Esophagus muscularis mucosa (tissue), 4 donors: ENCODE data around the gene SHB. TPM values are rescaled to one million over a fixed set of nuclear protein-coding genes. Genes with fewer than 3 reads are reported as not detected.
A peak's percentile ranks its signal among the peaks of the same experiment; 100 is the strongest.

Source experiments
- DNase-seq: peaks from one replicate; pipeline ENCODE4 v3.0.0-alpha.2; 2017; ENCODE audit errors: extremely low spot score
- H3K27ac ChIP-seq, 4 donors: fragments of 200-600 bp; sonication (generic); replicated peaks in 1 of 4; 1 replicate in 3 of 4; 2 replicates in 1 of 4; pipeline ENCODE4 v1.5.1; 2016 to 2019; ENCODE audit warnings: mild to moderate bottlenecking in 1 of 4
- H3K27me3 ChIP-seq, 4 donors: fragments of 200-600 bp; sonication (generic); one replicate each; pipeline versions ENCODE4 v1.5.1 to v1.6.0; 2016 to 2019
- H3K36me3 ChIP-seq, 4 donors: fragments of 200-600 bp; sonication (generic); one replicate each; pipeline ENCODE4 v1.5.1; 2016 to 2019
- H3K4me1 ChIP-seq, 4 donors: fragments of 200-600 bp; sonication (generic); one replicate each; pipeline ENCODE4 v1.5.1; 2016 to 2019
- H3K4me3 ChIP-seq, 4 donors: fragments of 200-600 bp; sonication (generic); 1 replicate in 2 of 4; 2 replicates in 2 of 4; pipeline ENCODE4 v1.5.1; 2016 to 2019; ENCODE audit warnings: mild to moderate bottlenecking in 4 of 4, moderate library complexity in 1 of 4
- H3K9me3 ChIP-seq, 4 donors: fragments of 200-600 bp; sonication (generic); 1 replicate in 3 of 4; 2 replicates in 1 of 4; pipeline ENCODE4 v1.5.1; 2016 to 2019
- CTCF ChIP-seq, 3 experiments: fragments of 200-600 bp in 2 of 3; fragments of 450-650 bp in 1 of 3; sonication (generic) in 2 of 3; IDR thresholded peaks; one replicate each; pipeline ENCODE4 v1.5.1; 2017 to 2019; ENCODE audit warnings: antibody characterized with exemption in 3 of 3, mild to moderate bottlenecking in 2 of 3, moderate library complexity in 1 of 3
- EP300 ChIP-seq: sonication (generic); formaldehyde crosslinking; IDR thresholded peaks from one replicate; pipeline ENCODE4 v1.6.1; 2017; ENCODE audit warnings: antibody characterized with exemption
- POLR2A ChIP-seq: fragments of 450-650 bp; IDR thresholded peaks from one replicate; pipeline ENCODE4 v1.6.1; 2017; ENCODE audit warnings: antibody characterized with exemption, moderate library complexity, mild to moderate bottlenecking, low read depth
- POLR2AphosphoS5 ChIP-seq, 2 donors: sonication (generic); formaldehyde crosslinking; IDR thresholded peaks; one replicate each; pipeline ENCODE4 v1.6.1; 2017; ENCODE audit warnings: antibody characterized with exemption in 2 of 2
- WGBS: methylation state at CpG from one replicate; pipeline ENCODE4 v1.1.5; 2018; 5-methylcytosine and 5-hydroxymethylcytosine counted together
- intact Hi-C: fragments of 100-400 bp; cut with DNase I; formaldehyde crosslinking; loops from one replicate; pipeline ENCODE4 v1.15.1; 2023
- total RNA-seq, 4 donors: library from RNA; depleted of rRNA; stranded (reverse); fragments of >200 nt; gene quantifications; one replicate each; pipeline versions ENCODE4 v1.1.0 to v1.2.1, GENCODE V29; 2016

SHB gene
- total RNA-seq, 4 donors from 2014 or later: 16.6 to 21.2 (median 21.0) TPM

- WGBS: 65% methylated on average over 5 of the region's 6 CpGs
- peak overlapping the region; percentile 78 to 83 (median 79) for H3K27ac ChIP-seq
- no peak for TF ChIP-seq CTCF (IDR thresholded peaks at IDR 0.05)
- TF ChIP-seq EP300: no peak
- TF ChIP-seq POLR2AphosphoS5 (IDR thresholded peaks at IDR 0.05): no peak
- no peak for TF ChIP-seq POLR2A
- H3K4me3 ChIP-seq: no peak overlapping the region
- no peaks in the 10 kb centered on the region for H3K27me3 ChIP-seq
- no peak for DNase-seq
- H3K4me1 ChIP-seq: peaks cover 60 to 88% (median 75%) of the 10 kb centered on the region in 4 donors
- intact Hi-C loops: loop anchor here (2.0 to 5.0 kb wide), 2 partner anchors 20 to 40 kb away; partner anchors contain the start of gene SHB
- no peaks in the 10 kb centered on the region for H3K9me3 ChIP-seq
- H3K36me3 ChIP-seq: no peaks in the 10 kb centered on the region
Observed at GRCh38 chr9:38026840-38027527, 42.0 kb downstream of the SHB start.

GRCh38 chr9:38026021-38026809 is 42.8 kb downstream of the SHB start:
- peaks cover 54 to 80% (median 67%) of the 10 kb centered on the region in 4 donors for H3K4me1 ChIP-seq
- H3K27ac ChIP-seq: peak overlapping the region; percentile 78 to 83 (median 79)
- no peak for DNase-seq
- peak overlapping the region in 1 of 4 donors; percentile 0 for H3K4me3 ChIP-seq
- H3K9me3 ChIP-seq: no peaks in the 10 kb centered on the region
- no peaks in the 10 kb centered on the region for H3K36me3 ChIP-seq
- intact Hi-C loops: loop anchor here (2.0 to 5.0 kb wide), 2 partner anchors 21 to 41 kb away; partner anchors contain the start of gene SHB
- no peaks in the 10 kb centered on the region for H3K27me3 ChIP-seq
- no peak for TF ChIP-seq CTCF (IDR thresholded peaks at IDR 0.05)
- peak; percentile 70 to 71 for TF ChIP-seq POLR2AphosphoS5 (IDR thresholded peaks at IDR 0.05)
- TF ChIP-seq POLR2A: no peak
- TF ChIP-seq EP300: no peak
- WGBS: 30% methylated on average over 18 of the region's 18 CpGs

- no peaks in the 10 kb centered on the region for H3K36me3 ChIP-seq
- TF ChIP-seq POLR2A (no peak), CTCF (IDR thresholded peaks at IDR 0.05) (no peak), EP300 (no peak), POLR2AphosphoS5 (IDR thresholded peaks at IDR 0.05) (no peak)
- H3K4me1 ChIP-seq: peaks cover 61 to 87% (median 74%) of the 10 kb centered on the region in 4 donors
- peak overlapping the region; percentile 78 to 83 (median 79) for H3K27ac ChIP-seq
- WGBS: 76% methylated on average over 8 of the region's 8 CpGs
- no peaks in the 10 kb centered on the region for H3K27me3 ChIP-seq
- no peaks in the 10 kb centered on the region for H3K9me3 ChIP-seq
- H3K4me3 ChIP-seq: no peak overlapping the region
- no peak for DNase-seq
- intact Hi-C loops: loop anchor here (5.0 kb wide), 1 partner anchor 42 kb away; the partner anchor contains the start of gene SHB
Observed at GRCh38 chr9:38025166-38025565, 43.9 kb downstream of the SHB start.

- no peak overlapping the region for H3K4me3 ChIP-seq
- H3K27ac ChIP-seq: peak overlapping the region; percentile 78 to 83 (median 79)
- peaks cover 71 to 89% (median 81%) of the 10 kb centered on the region in 4 donors for H3K4me1 ChIP-seq
- H3K9me3 ChIP-seq: no peaks in the 10 kb centered on the region
- intact Hi-C loops: no loop called here
- DNase-seq: no peak
- WGBS: 40% methylated on average over 7 of the region's 7 CpGs
- H3K27me3 ChIP-seq: no peaks in the 10 kb centered on the region
- H3K36me3 ChIP-seq: no peaks in the 10 kb centered on the region
- TF ChIP-seq EP300 (no peak), POLR2A (no peak), POLR2AphosphoS5 (IDR thresholded peaks at IDR 0.05) (peak in 1 of 2 donors; percentile 51), CTCF (IDR thresholded peaks at IDR 0.05) (no peak)
Observed at GRCh38 chr9:38024036-38024681, 44.9 kb downstream of the SHB start.
